K562 (cell line): ENCODE results near the gene COPS6. TPM values are rescaled to one million over a fixed set of nuclear protein-coding genes. Genes with fewer than 3 reads are reported as not detected.

Experiments used
- BRF1 ChIP-seq: IDR thresholded peaks from 3 replicates; pipeline ENCODE4 v1.6.1; 2011; ENCODE audit warnings: borderline replicate concordance, mild to moderate bottlenecking; ENCODE audit not compliant: insufficient read length; ENCODE audit errors: extremely low read depth
- CBX2 ChIP-seq: fragments of 200-600 bp; sonication (generic); IDR thresholded peaks from one replicate; pipeline ENCODE4 v1.6.1; 2012; ENCODE audit warnings: mild to moderate bottlenecking, low read length, inconsistent platforms; ENCODE audit not compliant: insufficient read depth, poor library complexity, severe bottlenecking
- FOXA3 ChIP-seq, 2 experiments: fragments of 450-650 bp in 1 of 2; sonication (generic) in 1 of 2; formaldehyde crosslinking; IDR thresholded peaks in 1 of 2; conservative IDR thresholded peaks in 1 of 2; 2 replicates each; pipeline versions ENCODE4 v1.4.0 to v1.8.0; 2020 to 2022; ENCODE audit warnings: mild to moderate bottlenecking in 2 of 2, missing genetic modification reagents in 1 of 2
- GTF2E2 ChIP-seq: fragments of 200-800 bp; sonication (Bioruptor generic); IDR thresholded peaks from 2 replicates; pipeline ENCODE4 v1.6.1; 2016; ENCODE audit warnings: missing genetic modification characterization, missing compliant biosample characterization
- HDAC8 ChIP-seq: fragments of 450-650 bp; IDR thresholded peaks from 2 replicates; pipeline ENCODE4 v1.6.1; 2016; ENCODE audit warnings: mild to moderate bottlenecking, missing genetic modification characterization, moderate library complexity, missing compliant biosample characterization
- KHSRP ChIP-seq: fragments of 450-650 bp; IDR thresholded peaks from 2 replicates; pipeline ENCODE4 v1.6.1; 2017
- MAFK ChIP-seq: IDR thresholded peaks from 2 replicates; pipeline ENCODE4 v1.6.1; 2011; ENCODE audit warnings: low read length, improper control_type of control experiment
- PRPF4 ChIP-seq: fragments of 200-400 bp; formaldehyde crosslinking; IDR thresholded peaks from one replicate; pipeline ENCODE4 v1.6.1; 2017; ENCODE audit warnings: low read length, low read depth, mild to moderate bottlenecking; ENCODE audit not compliant: insufficient read depth, poor library complexity, severe bottlenecking
- TAF1 ChIP-seq: IDR thresholded peaks from 2 replicates; pipeline ENCODE4 v1.6.1; 2011; ENCODE audit warnings: mild to moderate bottlenecking, low read length, moderate library complexity; ENCODE audit not compliant: insufficient read depth, control insufficient read depth, severe bottlenecking; ENCODE audit errors: extremely low read depth
- TEAD1 ChIP-seq, 2 experiments: fragments of 450-650 bp in 1 of 2; sonication (generic) in 1 of 2; formaldehyde crosslinking; IDR thresholded peaks; 2 replicates each; pipeline versions ENCODE4 v1.4.0 to v1.8.0; 2020 to 2022; ENCODE audit warnings: mild to moderate bottlenecking in 2 of 2, missing genetic modification reagents in 1 of 2
- ZNF197 ChIP-seq: fragments of 200-800 bp; sonication (Bioruptor generic); IDR thresholded peaks from 2 replicates; pipeline ENCODE4 v1.6.1; 2016; ENCODE audit warnings: low read depth, missing genetic modification characterization, missing compliant biosample characterization
- ZNF583 ChIP-seq: fragments of 250-450 bp; sonication (Bioruptor Pico); IDR thresholded peaks from 2 replicates; pipeline ENCODE4 v1.4.0; 2020
- polyA plus RNA-seq, 8 experiments: library from polyadenylated mRNA; depleted of rRNA in 4 of 8; stranded (reverse) in 5 of 8; unstranded in 3 of 8; fragments of >200 nt; fragmentation: Nextera tagmentation in 2 of 8; fragmentation: Illumina TruSeq in 1 of 8; extraction: Ambion mirVana in 2 of 8; extraction: Trizol in 1 of 8; gene quantifications; 2 replicates each; pipeline versions ENCODE4 v1.2.1 to v1.2.3, GENCODE V29; 2011 to 2014; ENCODE audit warnings: inconsistent platforms in 1 of 8, missing spikeins in 1 of 8
- total RNA-seq, 7 experiments: library from RNA; depleted of rRNA in 6 of 7; stranded (reverse); fragments of >200 nt in 6 of 7; fragmentation: Illumina TruSeq in 2 of 7; extraction: Trizol in 2 of 7; gene quantifications; 2 replicates each; pipeline versions ENCODE4 v1.2.1 to v1.2.3, GENCODE V29; 2011 to 2021; ENCODE audit warnings: low replicate concordance in 1 of 7
- TF ChIP-seq, protein P1 (sequence below), 2 experiments: IDR thresholded peaks; 2 replicates each; pipeline ENCODE4 v1.6.1; 2012; ENCODE audit warnings: improper control_type of control experiment in 2 of 2, low read depth in 2 of 2, low read length in 2 of 2, borderline replicate concordance in 1 of 2
- TF ChIP-seq, protein P2 (sequence below): sonication (generic); formaldehyde crosslinking; IDR thresholded peaks from 2 replicates; pipeline ENCODE4 v1.8.1; 2023; ENCODE audit warnings: mild to moderate bottlenecking, missing genetic modification reagents
- TF ChIP-seq, protein P3 (sequence below): fragments of 250-450 bp; sonication (Bioruptor Pico); IDR thresholded peaks from 2 replicates; pipeline ENCODE4 v1.8.0; 2021; ENCODE audit warnings: moderate library complexity, mild to moderate bottlenecking, inconsistent platforms

COPS6 gene
- total and polyA plus RNA-seq, 9 of the 15 experiments (the other 6 are each of a cell fraction or from before 2014, with no cell fraction given) = 63.0 to 331 (median 168) TPM

DNA sequence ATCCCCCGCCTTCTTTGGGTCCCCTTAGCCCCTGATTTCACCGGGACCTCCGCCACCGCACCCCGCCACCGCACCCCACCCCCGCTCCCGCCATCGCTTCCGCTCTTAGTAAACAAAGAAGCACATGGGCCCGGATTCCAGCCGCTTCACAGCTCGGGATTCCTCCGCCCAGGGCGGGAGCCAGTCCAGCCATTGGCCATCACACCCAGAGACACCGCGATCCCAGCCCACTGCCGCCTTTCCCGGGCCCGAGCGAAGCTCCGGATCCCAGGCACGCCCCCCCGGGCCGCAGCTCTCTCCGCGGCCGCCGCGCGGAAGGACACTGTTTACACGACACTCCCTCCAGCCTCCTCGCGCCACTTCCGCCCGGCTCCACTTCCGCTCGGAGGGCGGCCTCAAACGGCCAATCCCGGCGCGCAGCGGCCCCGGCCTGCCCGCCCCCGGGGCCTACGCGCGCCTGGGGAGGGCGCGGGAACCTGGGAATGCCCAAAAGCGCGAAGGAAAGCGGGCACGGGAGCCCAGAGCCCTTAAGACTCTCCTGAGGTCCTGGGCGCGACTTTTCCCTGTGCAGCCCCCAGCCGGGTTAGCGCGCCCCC is 11.7 kb downstream of the COPS6 start (continued):
- TF ChIP-seq, protein P1, sequence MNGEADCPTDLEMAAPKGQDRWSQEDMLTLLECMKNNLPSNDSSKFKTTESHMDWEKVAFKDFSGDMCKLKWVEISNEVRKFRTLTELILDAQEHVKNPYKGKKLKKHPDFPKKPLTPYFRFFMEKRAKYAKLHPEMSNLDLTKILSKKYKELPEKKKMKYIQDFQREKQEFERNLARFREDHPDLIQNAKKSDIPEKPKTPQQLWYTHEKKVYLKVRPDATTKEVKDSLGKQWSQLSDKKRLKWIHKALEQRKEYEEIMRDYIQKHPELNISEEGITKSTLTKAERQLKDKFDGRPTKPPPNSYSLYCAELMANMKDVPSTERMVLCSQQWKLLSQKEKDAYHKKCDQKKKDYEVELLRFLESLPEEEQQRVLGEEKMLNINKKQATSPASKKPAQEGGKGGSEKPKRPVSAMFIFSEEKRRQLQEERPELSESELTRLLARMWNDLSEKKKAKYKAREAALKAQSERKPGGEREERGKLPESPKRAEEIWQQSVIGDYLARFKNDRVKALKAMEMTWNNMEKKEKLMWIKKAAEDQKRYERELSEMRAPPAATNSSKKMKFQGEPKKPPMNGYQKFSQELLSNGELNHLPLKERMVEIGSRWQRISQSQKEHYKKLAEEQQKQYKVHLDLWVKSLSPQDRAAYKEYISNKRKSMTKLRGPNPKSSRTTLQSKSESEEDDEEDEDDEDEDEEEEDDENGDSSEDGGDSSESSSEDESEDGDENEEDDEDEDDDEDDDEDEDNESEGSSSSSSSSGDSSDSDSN (IDR thresholded peaks at IDR 0.05; ENCODE audit: borderline replicate concordance in 1 of 2, low read depth in 2 of 2, low read length in 2 of 2) = no peak
- TF ChIP-seq BRF1 (no peak), FOXA3 (CRISPR knock-in tag; conservative IDR thresholded peaks at IDR 0.05 in 1 of 2, IDR thresholded peaks at IDR 0.05 in 1 of 2) (peak; percentile 92), HDAC8 (tag) (no peak), MAFK (no peak), GTF2E2 (tag) (0 out of 2 replicates have a peak, but pooled peaks have one; percentile 35), PRPF4 (no peak), KHSRP (no peak), TEAD1 (CRISPR knock-in tag; IDR thresholded peaks at IDR 0.05) (peak; percentile 87 to 89), CBX2 (no peak), ZNF197 (CRISPR knock-in tag) (no peak), TAF1 (peak; percentile 61), ZNF583 (no peak)
- TF ChIP-seq, protein P2, sequence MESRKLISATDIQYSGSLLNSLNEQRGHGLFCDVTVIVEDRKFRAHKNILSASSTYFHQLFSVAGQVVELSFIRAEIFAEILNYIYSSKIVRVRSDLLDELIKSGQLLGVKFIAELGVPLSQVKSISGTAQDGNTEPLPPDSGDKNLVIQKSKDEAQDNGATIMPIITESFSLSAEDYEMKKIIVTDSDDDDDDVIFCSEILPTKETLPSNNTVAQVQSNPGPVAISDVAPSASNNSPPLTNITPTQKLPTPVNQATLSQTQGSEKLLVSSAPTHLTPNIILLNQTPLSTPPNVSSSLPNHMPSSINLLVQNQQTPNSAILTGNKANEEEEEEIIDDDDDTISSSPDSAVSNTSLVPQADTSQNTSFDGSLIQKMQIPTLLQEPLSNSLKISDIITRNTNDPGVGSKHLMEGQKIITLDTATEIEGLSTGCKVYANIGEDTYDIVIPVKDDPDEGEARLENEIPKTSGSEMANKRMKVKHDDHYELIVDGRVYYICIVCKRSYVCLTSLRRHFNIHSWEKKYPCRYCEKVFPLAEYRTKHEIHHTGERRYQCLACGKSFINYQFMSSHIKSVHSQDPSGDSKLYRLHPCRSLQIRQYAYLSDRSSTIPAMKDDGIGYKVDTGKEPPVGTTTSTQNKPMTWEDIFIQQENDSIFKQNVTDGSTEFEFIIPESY (CRISPR knock-in tag) = no peak
- TF ChIP-seq, protein P3, sequence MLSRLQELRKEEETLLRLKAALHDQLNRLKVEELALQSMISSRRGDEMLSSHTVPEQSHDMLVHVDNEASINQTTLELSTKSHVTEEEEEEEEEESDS (CRISPR knock-in tag) = no peak
